ENCODE measurements around the gene UQCC5. TPM values are rescaled to one million over a fixed set of nuclear protein-coding genes. Genes with fewer than 3 reads are reported as not detected.

UQCC5 gene
- total RNA-seq, 4 donors from 2014 or later: 0.32 to 5.1 (median 1.9) TPM

GRCh38 chr3:52512105-52512504 lies 24.3 kb upstream of the UQCC5 start:
- intact Hi-C loops (cut with DNase I): no loop called here
- 60% methylated on average over 1 of the region's 8 CpGs; no CpG with 5 or more reads in 1 of the 2 donors for WGBS, 2 donors
- TF ChIP-seq CTCF (IDR thresholded peaks at IDR 0.05) (no peak), POLR2A (IDR thresholded peaks at IDR 0.05) (no peak)
- DNase-seq: no peak
- Histone ChIP-seq H3K27me3 (no peaks in the 10 kb centered on the region), H3K4me1 (no peaks in the 10 kb centered on the region), H3K27ac (no peak overlapping the region), H3K9me3 (no peaks in the 10 kb centered on the region), H3K4me3 (no peak overlapping the region), H3K36me3 (no peaks in the 10 kb centered on the region)

GRCh38 chr3:52512727-52513126 lies 23.7 kb upstream of the UQCC5 start:
- intact Hi-C loops (cut with DNase I): no loop called here
- DNase-seq: no peak
- no peak overlapping the region for H3K4me3 ChIP-seq
- no peaks in the 10 kb centered on the region for H3K9me3 ChIP-seq
- no peaks in the 10 kb centered on the region for H3K27me3 ChIP-seq
- no peaks in the 10 kb centered on the region for H3K36me3 ChIP-seq
- 100% methylated on average over 1 of the region's 17 CpGs; no CpG with 5 or more reads in 1 of the 2 donors for WGBS, 2 donors
- H3K4me1 ChIP-seq: no peaks in the 10 kb centered on the region
- no peak overlapping the region for H3K27ac ChIP-seq
- TF ChIP-seq POLR2A (IDR thresholded peaks at IDR 0.05): no peak
- no peak for TF ChIP-seq CTCF (IDR thresholded peaks at IDR 0.05)

GRCh38 chr3:52513281-52513680 lies 23.1 kb upstream of the UQCC5 start:
- intact Hi-C loops (cut with DNase I): no loop called here

GRCh38 chr3:52514576-52514975 lies 21.8 kb upstream of the UQCC5 start:
- Histone ChIP-seq H3K4me3 (no peak overlapping the region), H3K4me1 (peaks cover 0 to 12% (median 3%) of the 10 kb centered on the region in 3 donors), H3K9me3 (no peaks in the 10 kb centered on the region), H3K36me3 (peaks cover 0 to 1% (median 0%) of the 10 kb centered on the region in 3 donors), H3K27me3 (no peaks in the 10 kb centered on the region), H3K27ac (no peak overlapping the region)
- DNase-seq: no peak
- intact Hi-C loops (cut with DNase I): no loop called here
- WGBS, 2 donors: no CpG with 5 or more reads among the region's 11 CpGs
- no peak for TF ChIP-seq POLR2A (IDR thresholded peaks at IDR 0.05)
- TF ChIP-seq CTCF (IDR thresholded peaks at IDR 0.05): no peak

More at GRCh38 chr3:52513281-52513680, 23.1 kb upstream of the UQCC5 start:
- H3K27ac ChIP-seq: no peak overlapping the region
- TF ChIP-seq CTCF (IDR thresholded peaks at IDR 0.05) (no peak), POLR2A (IDR thresholded peaks at IDR 0.05) (no peak)
- H3K36me3 ChIP-seq: no peaks in the 10 kb centered on the region
- peaks cover 0 to 3% (median 0%) of the 10 kb centered on the region in 3 donors for H3K4me1 ChIP-seq
- no peaks in the 10 kb centered on the region for H3K27me3 ChIP-seq
- no peak for DNase-seq
- H3K4me3 ChIP-seq: no peak overlapping the region
- 60% methylated on average over 1 of the region's 7 CpGs; no CpG with 5 or more reads in 1 of the 2 donors for WGBS, 2 donors
- H3K9me3 ChIP-seq: no peaks in the 10 kb centered on the region

GRCh38 chr3:52515192-52515591 lies 21.2 kb upstream of the UQCC5 start:
- H3K9me3 ChIP-seq: no peaks in the 10 kb centered on the region
- no peak overlapping the region for H3K4me3 ChIP-seq
- H3K4me1 ChIP-seq: peaks cover 0 to 12% (median 3%) of the 10 kb centered on the region in 3 donors
- WGBS, 2 donors: 63 to 100% methylated on average over 1 to 5 of the region's 6 CpGs
- H3K27ac ChIP-seq: no peak overlapping the region
- intact Hi-C loops (cut with DNase I): no loop called here
- H3K36me3 ChIP-seq: peaks cover 0 to 4% (median 0%) of the 10 kb centered on the region in 3 donors
- H3K27me3 ChIP-seq: no peaks in the 10 kb centered on the region
- DNase-seq: no peak
- TF ChIP-seq CTCF (IDR thresholded peaks at IDR 0.05) (no peak), POLR2A (IDR thresholded peaks at IDR 0.05) (no peak)
